GM18870 (cell line): ENCODE data around the gene MAN1C1.
"Not testable (repeated sequence)": the region's sequence is repeated elsewhere in the genome, so short reads cannot be mapped to it uniquely, and the experiment has no call there.

Experiments used
- ATAC-seq: cut with Tn5 transposase; IDR thresholded peaks from one replicate; pipeline ENCODE4 v1.9.1; 2021; ENCODE audit warnings: moderate library complexity; ENCODE audit not compliant: unreplicated experiment

The MAN1C1 gene

DNA sequence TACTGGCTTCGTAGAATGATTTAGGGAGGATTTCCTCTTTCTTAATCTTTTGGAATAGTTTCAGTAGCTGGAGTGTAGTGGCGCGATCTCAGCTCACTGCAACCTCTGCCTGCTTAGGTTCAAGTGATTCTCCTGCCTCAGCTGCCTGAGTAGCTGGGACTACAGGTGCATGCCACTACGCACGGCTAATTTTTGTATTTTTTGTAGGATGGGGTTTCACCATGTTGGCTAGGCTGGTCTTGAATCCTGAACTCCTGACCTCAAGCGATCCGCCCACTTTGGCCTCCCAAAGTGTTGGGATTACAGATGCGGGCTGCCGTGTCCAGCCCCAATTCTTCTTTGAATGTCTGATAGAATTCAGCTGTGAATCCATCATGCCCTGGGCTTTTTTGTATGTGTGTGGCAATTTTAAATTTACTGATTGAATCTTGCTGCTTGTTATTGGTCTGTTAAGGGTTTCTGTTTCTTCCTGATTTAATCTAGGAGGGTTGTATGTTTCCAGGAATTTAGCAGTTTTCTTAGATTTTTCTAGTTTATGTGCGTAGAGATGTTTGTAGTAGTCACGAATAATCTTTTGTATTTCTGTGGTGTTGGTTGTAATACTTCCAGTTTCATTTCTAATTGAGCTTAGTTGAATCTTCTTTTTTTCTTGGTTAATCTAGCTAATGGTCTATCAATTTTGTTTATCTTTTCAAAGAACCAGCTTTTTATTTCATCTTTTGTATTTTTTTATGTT is 15.3 kb downstream of the MAN1C1 start:
- ATAC-seq = no peak

DNA sequence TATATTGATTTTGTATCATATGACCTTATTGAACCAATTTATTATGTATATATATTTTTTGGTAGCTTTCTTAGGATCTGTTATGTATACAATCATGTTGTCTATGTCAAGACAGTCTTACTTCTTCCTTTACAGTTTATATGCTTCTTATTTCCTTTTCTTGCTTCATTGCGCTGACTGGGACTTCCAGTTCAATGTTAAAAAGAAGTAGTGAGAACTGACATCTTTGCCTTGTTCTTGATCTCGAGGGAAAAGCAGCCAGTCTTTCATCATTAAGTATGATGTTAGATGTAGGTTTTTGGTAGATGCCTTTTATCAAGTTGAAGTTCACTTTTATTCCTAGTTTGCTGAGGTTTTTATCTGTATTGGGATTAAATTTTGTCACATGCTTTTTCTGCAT is 17.5 kb downstream of the MAN1C1 start:
- ATAC-seq = no peak

DNA sequence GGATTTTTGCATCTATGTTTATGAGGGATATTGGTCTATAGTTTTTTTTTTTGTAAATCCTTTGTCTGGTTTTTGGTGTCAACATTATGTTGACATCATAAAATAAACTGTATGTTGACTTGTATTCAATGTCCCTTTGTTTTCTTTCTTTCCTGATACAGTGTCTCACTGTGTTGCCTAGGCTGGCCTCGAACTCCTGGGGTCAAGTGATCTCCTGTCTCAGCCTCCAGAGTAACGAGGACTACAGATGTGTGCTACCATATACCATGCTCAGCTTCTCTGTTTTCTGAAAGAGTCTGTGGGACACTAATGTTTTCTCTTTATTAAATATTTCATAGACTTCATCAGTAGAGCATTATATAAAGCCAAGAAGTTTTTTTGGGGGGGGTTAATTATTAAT is 18.3 kb downstream of the MAN1C1 start:
- ATAC-seq = no peak

DNA sequence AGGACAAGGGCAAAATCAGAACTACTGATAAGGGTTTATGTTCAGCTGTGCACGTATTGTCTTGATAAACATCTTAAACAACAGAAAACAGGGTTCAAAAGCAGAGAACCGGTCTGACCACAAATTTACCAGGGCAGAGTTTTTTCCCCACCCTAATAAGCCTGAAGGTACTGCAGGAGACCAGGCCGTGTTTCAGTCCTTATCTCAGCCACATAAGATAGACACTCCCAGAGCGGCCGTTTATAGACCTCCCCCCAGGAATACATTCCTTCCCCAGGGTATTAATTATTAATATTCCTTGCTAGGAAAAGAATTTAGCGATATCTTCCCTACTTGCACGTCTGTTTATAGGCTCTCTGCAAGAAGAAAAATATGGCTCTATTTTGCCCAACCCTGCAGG is 19.6 kb downstream of the MAN1C1 start:
- ATAC-seq = not testable (repeated sequence)

DNA sequence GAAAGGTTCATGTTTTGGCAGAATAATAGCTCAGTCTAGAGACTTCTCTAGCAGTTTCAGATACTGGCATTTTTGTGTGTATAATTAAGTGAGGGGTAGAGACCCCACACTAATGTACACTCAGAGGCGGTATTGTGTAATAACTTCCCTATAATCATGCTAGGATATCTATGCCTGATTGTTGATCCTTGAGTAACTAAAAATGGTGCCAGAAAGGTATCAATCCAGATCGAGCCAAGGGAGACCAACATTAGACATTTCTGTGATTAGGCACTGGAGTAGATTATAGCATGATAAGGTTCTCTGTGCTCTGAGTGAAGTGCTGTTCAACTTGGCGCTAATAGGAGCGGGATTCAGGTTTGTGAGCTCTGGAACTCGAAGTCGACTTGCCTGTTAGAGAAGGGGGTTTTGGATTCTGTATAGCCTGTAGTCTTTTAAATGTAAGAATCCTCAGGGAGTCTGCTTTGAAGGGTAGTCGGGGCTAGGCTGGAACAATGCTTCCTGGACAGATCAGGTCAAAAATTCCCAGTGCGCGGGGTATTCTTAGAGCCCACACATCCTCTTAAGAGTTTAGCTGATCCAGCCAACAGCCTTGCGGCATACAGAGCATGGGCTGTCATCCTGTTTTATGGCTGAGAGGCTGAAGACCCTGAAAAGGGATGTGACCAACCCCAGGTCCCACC is 24.2 kb downstream of the MAN1C1 start:
- no peak for ATAC-seq

DNA sequence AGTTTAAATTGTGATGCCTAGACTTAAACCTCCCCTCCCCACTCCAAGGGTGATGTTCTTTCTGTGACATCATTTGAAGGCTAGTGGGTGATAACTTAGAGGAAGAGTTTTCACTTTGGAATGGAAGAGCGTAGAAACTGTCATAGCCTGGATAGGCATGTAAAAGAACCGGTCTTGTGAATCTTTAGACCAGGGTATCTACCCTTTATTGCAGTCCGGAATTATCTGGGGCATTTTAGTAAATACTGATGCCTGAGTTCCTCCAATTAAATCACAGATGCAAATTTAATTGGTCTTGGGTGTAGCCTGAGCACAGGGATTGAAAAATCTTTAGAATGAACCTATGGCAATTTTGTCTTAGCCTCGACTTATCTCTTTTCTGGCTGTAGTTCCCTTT is 24.7 kb downstream of the MAN1C1 start:
- no peak for ATAC-seq

DNA sequence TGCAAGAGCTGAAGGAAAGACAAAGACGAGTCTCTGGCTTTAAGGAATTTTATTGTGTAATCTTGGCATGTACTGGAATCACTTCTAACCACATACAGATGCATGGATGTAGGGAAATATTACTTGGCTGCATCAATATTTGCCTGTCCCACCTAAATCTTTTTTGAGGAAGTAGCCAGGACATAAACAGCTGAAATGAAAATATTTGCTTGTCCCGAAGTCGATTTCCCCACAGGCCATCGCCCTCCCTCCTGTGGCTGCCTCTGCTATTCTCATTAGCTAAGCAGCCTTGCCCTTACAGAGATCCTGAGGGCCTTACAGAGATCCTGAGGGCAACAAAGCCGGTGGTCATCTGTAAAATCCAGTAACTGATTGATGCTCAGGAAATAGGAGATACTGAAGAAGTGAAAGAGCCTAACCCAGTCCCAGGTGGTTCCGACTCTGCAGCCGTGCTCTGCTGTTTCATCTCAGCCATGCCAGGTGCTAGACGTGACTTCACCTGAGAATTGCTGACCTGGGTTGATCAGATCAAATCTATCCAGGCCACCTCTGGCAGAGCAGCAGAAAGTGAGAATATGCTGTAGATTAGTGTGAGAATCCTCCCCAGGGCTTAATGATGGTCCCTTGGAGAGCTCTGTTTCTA is 25.5 kb downstream of the MAN1C1 start:
- ATAC-seq = peak; percentile 17

- peak; percentile 58 for ATAC-seq
Measured at GRCh38 chr1:25642574-25643108, 26.1 kb downstream of the MAN1C1 start.

DNA sequence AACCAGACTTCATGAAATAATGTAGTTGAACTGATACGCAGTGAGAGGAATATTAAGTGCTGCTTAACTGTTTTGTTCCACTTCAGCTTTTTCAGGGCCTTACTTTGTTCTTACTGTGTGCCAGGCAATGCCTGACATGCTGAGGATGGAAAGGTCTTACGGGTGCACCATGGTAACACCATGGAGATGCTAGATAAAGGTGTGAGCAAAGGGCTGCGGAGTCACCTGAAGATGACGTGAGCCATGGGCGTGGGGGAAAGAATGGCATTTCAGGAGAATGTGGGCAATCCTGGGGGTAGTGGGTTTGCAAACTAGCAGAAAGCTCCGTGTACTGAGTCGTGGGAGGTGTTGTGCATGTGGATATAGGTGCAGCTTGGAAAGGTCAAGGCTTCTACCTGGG is 27.3 kb downstream of the MAN1C1 start:
- no peak for ATAC-seq

- no peak for ATAC-seq
Measured at GRCh38 chr1:25644962-25645361, 28.4 kb downstream of the MAN1C1 start.

GRCh38 chr1:25645637-25646400 is 29.2 kb downstream of the MAN1C1 start:
- ATAC-seq = no peak

- no peak for ATAC-seq
Measured at GRCh38 chr1:25647106-25647505, 30.5 kb downstream of the MAN1C1 start.

DNA sequence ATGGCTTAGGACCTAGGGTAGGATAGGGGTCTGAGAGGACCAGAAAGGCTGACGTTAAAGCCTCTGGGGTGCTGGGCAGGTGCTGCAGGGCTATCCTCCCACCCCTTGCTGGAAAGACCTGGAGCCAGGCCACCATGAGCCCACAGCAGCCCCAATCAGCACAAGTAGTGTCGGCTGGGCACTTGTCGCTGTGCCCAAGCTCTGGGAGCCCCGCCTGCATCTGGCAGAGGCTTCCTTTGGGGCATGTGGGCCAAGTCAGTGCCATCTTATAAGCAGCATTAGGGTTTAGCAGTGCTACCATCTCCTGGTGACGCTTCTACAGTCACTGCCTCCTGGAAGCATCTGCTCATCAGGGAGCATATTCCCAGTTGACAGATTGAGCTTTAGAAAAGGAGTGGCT is 31.3 kb downstream of the MAN1C1 start:
- ATAC-seq = no peak

DNA sequence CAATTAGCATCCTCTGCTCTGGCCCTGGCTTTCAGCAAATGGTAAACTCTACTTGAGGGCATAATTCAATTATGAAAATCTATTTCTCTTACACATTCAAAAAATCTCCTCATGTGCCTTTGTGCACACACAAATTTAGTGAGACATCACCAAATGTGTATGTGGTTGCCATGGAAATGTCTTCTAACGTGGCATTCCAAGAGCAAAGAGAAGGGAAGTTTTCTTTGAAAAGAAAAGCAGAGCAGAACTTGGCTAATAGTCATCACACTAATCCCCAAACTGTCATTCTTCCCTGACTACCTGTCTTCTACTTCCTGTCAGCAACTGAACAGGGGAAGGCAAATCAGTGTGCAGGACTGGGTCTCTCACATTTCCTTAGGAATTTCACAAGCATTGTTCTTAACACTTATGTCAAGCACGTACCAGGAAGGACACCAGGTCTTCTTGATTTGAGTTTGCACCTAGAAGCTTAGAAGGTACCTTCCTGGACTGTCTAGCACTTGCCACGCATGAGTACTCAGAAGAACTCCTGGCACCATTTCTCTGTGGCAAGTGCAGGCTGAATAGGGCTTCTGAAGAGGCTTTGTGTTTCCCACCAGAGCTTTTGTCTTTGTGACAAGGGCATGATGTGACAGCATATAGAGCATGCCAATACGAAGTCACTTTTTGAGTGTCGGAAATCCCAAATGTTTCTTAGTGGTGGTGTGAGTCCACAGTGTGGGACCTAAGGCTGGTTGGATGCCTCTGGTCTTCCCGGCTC is 32.3 kb downstream of the MAN1C1 start:
- no peak for ATAC-seq

GRCh38 chr1:25649505-25650288 is 33.1 kb downstream of the MAN1C1 start:
- ATAC-seq = no peak

DNA sequence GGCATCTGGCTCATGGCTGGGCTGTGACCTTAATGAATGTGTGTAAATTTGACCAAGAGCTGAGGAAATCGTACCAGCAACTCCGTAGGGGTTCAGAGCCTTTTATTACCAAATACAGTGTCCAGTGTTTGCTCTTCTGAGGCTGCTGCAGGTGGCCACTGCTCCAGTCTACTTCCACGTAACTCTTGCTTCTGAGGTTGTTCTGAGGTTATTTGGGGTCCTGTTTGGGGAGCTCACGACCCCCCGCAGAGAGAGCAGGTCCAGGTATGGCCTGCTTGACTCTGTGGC is 33.6 kb downstream of the MAN1C1 start:
- no peak for ATAC-seq

GRCh38 chr1:25651036-25651640 is 34.5 kb downstream of the MAN1C1 start:
- no peak for ATAC-seq

GRCh38 chr1:25651824-25652741 is 35.5 kb downstream of the MAN1C1 start:
- ATAC-seq = no peak
